HL-60 (cell line): ENCODE data around the gene TULP4.

Experiments used
- TF ChIP-seq, protein P1 (sequence below): IDR thresholded peaks from one replicate; pipeline ENCODE4 v1.5.1; 2011; ENCODE audit warnings: low read length, control low read depth, inconsistent platforms; ENCODE audit not compliant: insufficient read depth
- TF ChIP-seq, protein P2 (sequence below): IDR thresholded peaks from 2 replicates; pipeline ENCODE4 v1.6.1; 2012; ENCODE audit warnings: low read depth; ENCODE audit not compliant: insufficient replicate concordance

DNA sequence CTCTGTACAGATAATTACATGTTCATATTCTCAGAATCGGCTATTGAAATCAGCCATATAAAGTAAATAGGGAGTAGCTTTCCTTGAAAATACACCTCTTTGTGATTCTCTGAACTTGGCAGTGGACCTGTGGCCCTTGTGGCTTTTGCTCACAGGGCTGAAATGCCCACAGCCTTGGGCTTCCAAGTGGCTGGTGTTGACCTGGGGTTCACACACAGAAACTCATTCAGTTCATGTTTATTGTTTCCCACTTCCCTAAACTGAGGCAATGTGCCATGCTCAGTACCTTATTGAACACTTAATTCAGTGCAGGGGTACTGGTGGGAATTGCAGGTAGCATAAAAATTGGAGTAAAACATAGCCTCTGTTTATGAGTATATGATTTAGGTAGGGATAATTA lies 19.1 kb upstream of the TULP4 start:
- TF ChIP-seq, protein P1, sequence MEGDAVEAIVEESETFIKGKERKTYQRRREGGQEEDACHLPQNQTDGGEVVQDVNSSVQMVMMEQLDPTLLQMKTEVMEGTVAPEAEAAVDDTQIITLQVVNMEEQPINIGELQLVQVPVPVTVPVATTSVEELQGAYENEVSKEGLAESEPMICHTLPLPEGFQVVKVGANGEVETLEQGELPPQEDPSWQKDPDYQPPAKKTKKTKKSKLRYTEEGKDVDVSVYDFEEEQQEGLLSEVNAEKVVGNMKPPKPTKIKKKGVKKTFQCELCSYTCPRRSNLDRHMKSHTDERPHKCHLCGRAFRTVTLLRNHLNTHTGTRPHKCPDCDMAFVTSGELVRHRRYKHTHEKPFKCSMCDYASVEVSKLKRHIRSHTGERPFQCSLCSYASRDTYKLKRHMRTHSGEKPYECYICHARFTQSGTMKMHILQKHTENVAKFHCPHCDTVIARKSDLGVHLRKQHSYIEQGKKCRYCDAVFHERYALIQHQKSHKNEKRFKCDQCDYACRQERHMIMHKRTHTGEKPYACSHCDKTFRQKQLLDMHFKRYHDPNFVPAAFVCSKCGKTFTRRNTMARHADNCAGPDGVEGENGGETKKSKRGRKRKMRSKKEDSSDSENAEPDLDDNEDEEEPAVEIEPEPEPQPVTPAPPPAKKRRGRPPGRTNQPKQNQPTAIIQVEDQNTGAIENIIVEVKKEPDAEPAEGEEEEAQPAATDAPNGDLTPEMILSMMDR: no peak
- TF ChIP-seq, protein P2, sequence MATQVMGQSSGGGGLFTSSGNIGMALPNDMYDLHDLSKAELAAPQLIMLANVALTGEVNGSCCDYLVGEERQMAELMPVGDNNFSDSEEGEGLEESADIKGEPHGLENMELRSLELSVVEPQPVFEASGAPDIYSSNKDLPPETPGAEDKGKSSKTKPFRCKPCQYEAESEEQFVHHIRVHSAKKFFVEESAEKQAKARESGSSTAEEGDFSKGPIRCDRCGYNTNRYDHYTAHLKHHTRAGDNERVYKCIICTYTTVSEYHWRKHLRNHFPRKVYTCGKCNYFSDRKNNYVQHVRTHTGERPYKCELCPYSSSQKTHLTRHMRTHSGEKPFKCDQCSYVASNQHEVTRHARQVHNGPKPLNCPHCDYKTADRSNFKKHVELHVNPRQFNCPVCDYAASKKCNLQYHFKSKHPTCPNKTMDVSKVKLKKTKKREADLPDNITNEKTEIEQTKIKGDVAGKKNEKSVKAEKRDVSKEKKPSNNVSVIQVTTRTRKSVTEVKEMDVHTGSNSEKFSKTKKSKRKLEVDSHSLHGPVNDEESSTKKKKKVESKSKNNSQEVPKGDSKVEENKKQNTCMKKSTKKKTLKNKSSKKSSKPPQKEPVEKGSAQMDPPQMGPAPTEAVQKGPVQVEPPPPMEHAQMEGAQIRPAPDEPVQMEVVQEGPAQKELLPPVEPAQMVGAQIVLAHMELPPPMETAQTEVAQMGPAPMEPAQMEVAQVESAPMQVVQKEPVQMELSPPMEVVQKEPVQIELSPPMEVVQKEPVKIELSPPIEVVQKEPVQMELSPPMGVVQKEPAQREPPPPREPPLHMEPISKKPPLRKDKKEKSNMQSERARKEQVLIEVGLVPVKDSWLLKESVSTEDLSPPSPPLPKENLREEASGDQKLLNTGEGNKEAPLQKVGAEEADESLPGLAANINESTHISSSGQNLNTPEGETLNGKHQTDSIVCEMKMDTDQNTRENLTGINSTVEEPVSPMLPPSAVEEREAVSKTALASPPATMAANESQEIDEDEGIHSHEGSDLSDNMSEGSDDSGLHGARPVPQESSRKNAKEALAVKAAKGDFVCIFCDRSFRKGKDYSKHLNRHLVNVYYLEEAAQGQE: no peak
